Measurements from ENCODE around the gene COL5A1. TPM values are rescaled to one million over a fixed set of nuclear protein-coding genes. Genes with fewer than 3 reads are reported as not detected.

COL5A1 gene
- total RNA-seq, 2 experiments from 2014 or later, result 0.05 to 0.08 TPM

- CTCF ChIA-PET, result interaction anchor here (1.1 kb wide), 1 partner anchor 18 kb away, joined by 3 read pairs; no protein-coding TSS in a partner anchor
- ATAC-seq, result no peak
Observed at GRCh38 chr9:134671341-134672113, 29.9 kb downstream of the COL5A1 start.

GRCh38 chr9:134676361-134676760 is 34.8 kb downstream of the COL5A1 start:
- Mint-ChIP-seq H3K27ac (no peak overlapping the region), H3K9me3 (ENCODE audit: insufficient read depth) (no peaks in the 10 kb centered on the region), H3K27me3 (ENCODE audit: low read depth) (no peaks in the 10 kb centered on the region), H3K4me1 (ENCODE audit: low read depth) (no peaks in the 10 kb centered on the region), H3K4me3 (no peak overlapping the region), H3K36me3 (ENCODE audit: low read depth) (no peaks in the 10 kb centered on the region)
- POLR2A ChIA-PET, result no interaction called here
- ATAC-seq (no peak), DNase-seq (no peak)
- CTCF ChIA-PET, result no interaction called here

More at GRCh38 chr9:134671341-134672113, 29.9 kb downstream of the COL5A1 start:
- H3K36me3 Mint-ChIP-seq (ENCODE audit: low read depth), result no peaks in the 10 kb centered on the region
- H3K27me3 Mint-ChIP-seq (ENCODE audit: low read depth), result no peaks in the 10 kb centered on the region
- H3K27ac Mint-ChIP-seq, result no peak overlapping the region
- H3K9me3 Mint-ChIP-seq (ENCODE audit: insufficient read depth), result no peaks in the 10 kb centered on the region
- no peak for DNase-seq
- no peak overlapping the region for H3K4me3 Mint-ChIP-seq
- POLR2A ChIA-PET, result no interaction called here
- H3K4me1 Mint-ChIP-seq (ENCODE audit: low read depth), result no peaks in the 10 kb centered on the region

GRCh38 chr9:134676886-134677285 is 35.3 kb downstream of the COL5A1 start:
- no peaks in the 10 kb centered on the region for H3K36me3 Mint-ChIP-seq (ENCODE audit: low read depth)
- DNase-seq (no peak), ATAC-seq (no peak)
- H3K4me1 Mint-ChIP-seq (ENCODE audit: low read depth), result no peaks in the 10 kb centered on the region
- H3K9me3 Mint-ChIP-seq (ENCODE audit: insufficient read depth), result no peaks in the 10 kb centered on the region
- H3K27me3 Mint-ChIP-seq (ENCODE audit: low read depth), result no peaks in the 10 kb centered on the region
- no peak overlapping the region for H3K27ac Mint-ChIP-seq
- ChIA-PET CTCF (interaction anchor here (0.6 kb wide), 1 partner anchor 16 kb away, joined by 3 read pairs; no protein-coding TSS in a partner anchor), POLR2A (no interaction called here)
- H3K4me3 Mint-ChIP-seq, result no peak overlapping the region

- Mint-ChIP-seq H3K27me3 (ENCODE audit: low read depth) (no peaks in the 10 kb centered on the region), H3K4me1 (ENCODE audit: low read depth) (no peaks in the 10 kb centered on the region), H3K27ac (no peak overlapping the region), H3K4me3 (no peak overlapping the region), H3K9me3 (ENCODE audit: insufficient read depth) (no peaks in the 10 kb centered on the region), H3K36me3 (ENCODE audit: low read depth) (no peaks in the 10 kb centered on the region)
- POLR2A ChIA-PET, result no interaction called here
- CTCF ChIA-PET, result no interaction called here
- DNase-seq (no peak), ATAC-seq (no peak)
Observed at GRCh38 chr9:134677743-134678142, 36.1 kb downstream of the COL5A1 start.

- ChIA-PET CTCF (no interaction called here), POLR2A (no interaction called here)
- no peak overlapping the region for H3K27ac Mint-ChIP-seq
- ATAC-seq (no peak), DNase-seq (no peak)
- no peaks in the 10 kb centered on the region for H3K36me3 Mint-ChIP-seq (ENCODE audit: low read depth)
- H3K4me1 Mint-ChIP-seq (ENCODE audit: low read depth), result no peaks in the 10 kb centered on the region
- H3K27me3 Mint-ChIP-seq (ENCODE audit: low read depth), result no peaks in the 10 kb centered on the region
- H3K9me3 Mint-ChIP-seq (ENCODE audit: insufficient read depth), result no peaks in the 10 kb centered on the region
- H3K4me3 Mint-ChIP-seq, result no peak overlapping the region
Observed at GRCh38 chr9:134678206-134678605, 36.6 kb downstream of the COL5A1 start.

GRCh38 chr9:134678666-134679443 is 37.3 kb downstream of the COL5A1 start:
- POLR2A ChIA-PET, result no interaction called here
- DNase-seq, result no peak
- no peaks in the 10 kb centered on the region for H3K9me3 Mint-ChIP-seq (ENCODE audit: insufficient read depth)
- H3K4me3 Mint-ChIP-seq, result no peak overlapping the region
- H3K27ac Mint-ChIP-seq, result no peak overlapping the region
- no peak for ATAC-seq
- H3K27me3 Mint-ChIP-seq (ENCODE audit: low read depth), result no peaks in the 10 kb centered on the region
- H3K36me3 Mint-ChIP-seq (ENCODE audit: low read depth), result no peaks in the 10 kb centered on the region
- CTCF ChIA-PET, result no interaction called here
- no peaks in the 10 kb centered on the region for H3K4me1 Mint-ChIP-seq (ENCODE audit: low read depth)

GRCh38 chr9:134679616-134680392 is 38.2 kb downstream of the COL5A1 start:
- H3K4me1 Mint-ChIP-seq (ENCODE audit: low read depth), result no peaks in the 10 kb centered on the region
- no peaks in the 10 kb centered on the region for H3K27me3 Mint-ChIP-seq (ENCODE audit: low read depth)
- no peaks in the 10 kb centered on the region for H3K36me3 Mint-ChIP-seq (ENCODE audit: low read depth)
- no peak overlapping the region for H3K4me3 Mint-ChIP-seq
- no peak overlapping the region for H3K27ac Mint-ChIP-seq
- CTCF ChIA-PET, result no interaction called here
- no peak for ATAC-seq
- POLR2A ChIA-PET, result no interaction called here
- DNase-seq, result no peak
- no peaks in the 10 kb centered on the region for H3K9me3 Mint-ChIP-seq (ENCODE audit: insufficient read depth)

- no peaks in the 10 kb centered on the region for H3K36me3 Mint-ChIP-seq (ENCODE audit: low read depth)
- CTCF ChIA-PET, result no interaction called here
Observed at GRCh38 chr9:134680393-134681060, 38.9 kb downstream of the COL5A1 start.

GRCh38 chr9:134681061-134681661 is 39.6 kb downstream of the COL5A1 start:
- ATAC-seq (no peak), DNase-seq (no peak)
- Mint-ChIP-seq H3K4me3 (no peak overlapping the region), H3K4me1 (ENCODE audit: low read depth) (no peaks in the 10 kb centered on the region), H3K27me3 (ENCODE audit: low read depth) (no peaks in the 10 kb centered on the region), H3K9me3 (ENCODE audit: insufficient read depth) (no peaks in the 10 kb centered on the region), H3K36me3 (ENCODE audit: low read depth) (no peaks in the 10 kb centered on the region), H3K27ac (no peak overlapping the region)
- ChIA-PET CTCF (no interaction called here), POLR2A (no interaction called here)

More at GRCh38 chr9:134680393-134681060, 38.9 kb downstream of the COL5A1 start:
- Mint-ChIP-seq H3K4me3 (no peak overlapping the region), H3K4me1 (ENCODE audit: low read depth) (no peaks in the 10 kb centered on the region), H3K9me3 (ENCODE audit: insufficient read depth) (no peaks in the 10 kb centered on the region), H3K27me3 (ENCODE audit: low read depth) (no peaks in the 10 kb centered on the region), H3K27ac (no peak overlapping the region)
- POLR2A ChIA-PET, result no interaction called here
- no peak for DNase-seq
- no peak for ATAC-seq

- H3K27ac Mint-ChIP-seq, result no peak overlapping the region
Observed at GRCh38 chr9:134682026-134682425, 40.4 kb downstream of the COL5A1 start.

GRCh38 chr9:134682651-134683364 is 41.2 kb downstream of the COL5A1 start:
- POLR2A ChIA-PET, result no interaction called here
- H3K27ac Mint-ChIP-seq, result no peak overlapping the region
- H3K27me3 Mint-ChIP-seq (ENCODE audit: low read depth), result no peaks in the 10 kb centered on the region
- DNase-seq (no peak), ATAC-seq (no peak)
- CTCF ChIA-PET, result no interaction called here
- H3K36me3 Mint-ChIP-seq (ENCODE audit: low read depth), result no peaks in the 10 kb centered on the region
- no peaks in the 10 kb centered on the region for H3K4me1 Mint-ChIP-seq (ENCODE audit: low read depth)
- no peak overlapping the region for H3K4me3 Mint-ChIP-seq
- H3K9me3 Mint-ChIP-seq (ENCODE audit: insufficient read depth), result peaks cover 3% of the 10 kb centered on the region

More at GRCh38 chr9:134682026-134682425, 40.4 kb downstream of the COL5A1 start:
- Mint-ChIP-seq H3K27me3 (ENCODE audit: low read depth) (no peaks in the 10 kb centered on the region), H3K4me1 (ENCODE audit: low read depth) (no peaks in the 10 kb centered on the region), H3K4me3 (no peak overlapping the region), H3K9me3 (ENCODE audit: insufficient read depth) (peaks cover 3% of the 10 kb centered on the region), H3K36me3 (ENCODE audit: low read depth) (no peaks in the 10 kb centered on the region)
- CTCF ChIA-PET, result no interaction called here
- no peak for ATAC-seq
- no peak for DNase-seq
- POLR2A ChIA-PET, result interaction anchor here (0.6 kb wide), 1 partner anchor 397 kb away, joined by 4 read pairs; no protein-coding TSS in a partner anchor
